Activated CD8-positive, alpha-beta memory T cell treated with anti-CD3 and anti-CD28 coated beads for 24 hours (primary cell): ENCODE measurements around the gene SPP1.

Experiments used
- DNase-seq: peaks from one replicate; pipeline ENCODE4 v3.0.0-alpha.2; 2020

SPP1 gene

GRCh38 chr4:87956501-87956900 lies 19.0 kb upstream of the SPP1 start:
- no peak for DNase-seq

GRCh38 chr4:87957061-87957460 lies 18.5 kb upstream of the SPP1 start:
- no peak for DNase-seq

GRCh38 chr4:87961993-87962392 lies 13.5 kb upstream of the SPP1 start:
- DNase-seq = no peak

GRCh38 chr4:87962398-87963146 lies 12.9 kb upstream of the SPP1 start:
- DNase-seq = no peak

GRCh38 chr4:87965501-87965975 lies 10.0 kb upstream of the SPP1 start:
- no peak for DNase-seq

GRCh38 chr4:87966095-87966496 lies 9.4 kb upstream of the SPP1 start:
- DNase-seq = no peak

- no peak for DNase-seq
Observed at GRCh38 chr4:87967193-87967592, 8.3 kb upstream of the SPP1 start.

GRCh38 chr4:87970121-87970520 lies 5.4 kb upstream of the SPP1 start:
- no peak for DNase-seq

- DNase-seq = no peak
Observed at GRCh38 chr4:87971866-87972265, 3.6 kb upstream of the SPP1 start.

- no peak for DNase-seq
Observed at GRCh38 chr4:87973283-87974169, 2.0 kb upstream of the SPP1 start.

- no peak for DNase-seq
Observed at GRCh38 chr4:87974856-87975462, 555 bp upstream of the SPP1 start.

- DNase-seq = no peak
Observed at GRCh38 chr4:87977521-87978278, 2.2 kb downstream of the SPP1 start.

GRCh38 chr4:87978681-87979080 lies 3.2 kb downstream of the SPP1 start:
- no peak for DNase-seq

GRCh38 chr4:87979810-87980209 lies 4.3 kb downstream of the SPP1 start:
- DNase-seq = no peak

GRCh38 chr4:87981486-87981885 lies 6.0 kb downstream of the SPP1 start:
- no peak for DNase-seq

- no peak for DNase-seq
Observed at GRCh38 chr4:87982036-87982435, 6.5 kb downstream of the SPP1 start.

- no peak for DNase-seq
Observed at GRCh38 chr4:87982446-87983010, 7.0 kb downstream of the SPP1 start.

GRCh38 chr4:87983996-87984395 lies 8.5 kb downstream of the SPP1 start:
- DNase-seq = no peak

- no peak for DNase-seq
Observed at GRCh38 chr4:87985097-87985886, 9.8 kb downstream of the SPP1 start.

GRCh38 chr4:87985887-87986200 lies 10.3 kb downstream of the SPP1 start:
- no peak for DNase-seq

- no peak for DNase-seq
Observed at GRCh38 chr4:87986508-87986907, 11.0 kb downstream of the SPP1 start.

- no peak for DNase-seq
Observed at GRCh38 chr4:87989765-87990164, 14.3 kb downstream of the SPP1 start.
